Ecto neural progenitor cell (in vitro differentiated cells): ENCODE results near the gene COPS6.

Experiments
- DNase-seq: peaks from one replicate; pipeline ENCODE4 v3.0.0-alpha.2; 2018; ENCODE audit warnings: low spot score

Gene COPS6

DNA sequence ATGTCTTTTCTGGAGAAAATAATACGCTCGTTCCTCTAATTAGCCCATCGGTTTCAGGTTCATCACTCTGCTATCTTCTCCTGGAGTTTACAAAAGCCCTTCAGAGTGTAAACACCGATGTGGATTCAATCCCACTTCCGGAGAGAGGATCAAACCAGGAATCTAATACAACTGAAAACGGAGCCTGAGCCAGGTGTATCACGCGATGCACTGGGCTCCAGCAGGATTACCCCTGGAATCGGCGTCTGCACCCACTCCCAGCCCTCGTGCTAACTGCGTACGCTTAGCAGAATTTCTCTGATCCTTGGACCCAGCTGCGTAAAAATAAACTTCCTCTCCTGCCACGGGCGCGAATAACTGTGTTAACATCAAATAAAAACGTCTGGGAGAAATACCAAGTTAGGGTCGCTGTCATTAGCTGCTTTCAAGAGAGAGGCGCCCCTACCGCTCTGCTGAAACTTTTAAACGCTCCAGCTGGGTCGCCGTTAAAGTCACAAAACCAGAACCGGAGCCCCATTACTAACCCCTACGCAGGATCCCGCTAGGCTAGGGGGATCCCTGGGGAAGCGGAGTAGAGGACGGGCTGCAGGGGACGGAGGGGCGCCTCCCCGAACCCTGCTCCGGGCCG lies 7.7 kb upstream of the COPS6 start:
- DNase-seq: no peak

DNA sequence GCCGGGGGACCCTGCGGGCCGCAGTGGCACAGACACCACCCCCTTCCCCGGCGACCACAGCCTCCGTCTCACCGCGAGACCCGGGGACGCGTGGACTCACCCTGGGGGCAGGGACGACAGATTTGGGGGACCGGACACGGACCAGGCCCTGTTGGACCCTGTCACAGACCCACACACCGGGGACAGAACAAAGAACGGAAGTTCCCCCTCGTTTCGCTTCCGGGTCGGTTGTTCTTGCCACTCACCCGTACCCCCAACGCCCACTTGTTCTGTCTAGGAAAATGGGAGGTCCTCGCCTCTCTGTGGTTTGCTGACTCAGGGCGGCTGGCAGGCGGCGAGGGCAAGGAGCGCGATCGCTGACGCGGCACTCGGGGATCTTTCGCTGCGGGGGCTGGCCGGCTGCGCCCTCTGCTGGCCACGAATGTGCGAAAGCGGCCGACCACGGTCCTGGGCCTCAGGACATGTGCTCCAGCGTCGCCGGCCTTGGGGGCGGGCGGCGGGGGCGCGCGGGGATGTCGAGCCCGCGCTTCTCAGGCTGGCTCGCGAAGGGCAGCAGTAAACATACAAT lies 7.2 kb upstream of the COPS6 start, which contains the start of gene ZNF3:
ZNF3 (minus strand) TSS at position 189 of the 568 bp plus-strand sequence. CDS start 4,366 bp downstream, outside the sequence.
- DNase-seq: peak; percentile 98

DNA sequence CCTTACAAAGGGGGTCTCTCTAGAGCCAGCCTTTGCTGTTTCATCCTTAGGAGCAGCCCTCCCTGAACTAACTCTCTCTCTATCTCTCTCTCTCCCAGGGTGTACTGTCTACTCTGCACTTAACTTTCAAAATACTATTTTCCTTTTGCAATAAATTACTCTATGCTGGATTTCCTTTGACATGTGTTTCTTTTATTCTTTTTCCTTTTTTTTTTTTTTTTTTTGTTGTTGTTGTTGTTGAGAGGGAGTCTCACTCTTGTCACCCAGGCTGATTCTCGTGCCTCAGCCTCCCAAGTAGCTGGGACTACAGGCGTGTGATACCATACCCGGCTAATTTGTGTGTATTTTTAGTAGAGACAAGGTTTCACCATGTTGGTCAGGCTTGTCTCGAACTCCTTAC lies 5.8 kb upstream of the COPS6 start:
- no peak for DNase-seq

DNA sequence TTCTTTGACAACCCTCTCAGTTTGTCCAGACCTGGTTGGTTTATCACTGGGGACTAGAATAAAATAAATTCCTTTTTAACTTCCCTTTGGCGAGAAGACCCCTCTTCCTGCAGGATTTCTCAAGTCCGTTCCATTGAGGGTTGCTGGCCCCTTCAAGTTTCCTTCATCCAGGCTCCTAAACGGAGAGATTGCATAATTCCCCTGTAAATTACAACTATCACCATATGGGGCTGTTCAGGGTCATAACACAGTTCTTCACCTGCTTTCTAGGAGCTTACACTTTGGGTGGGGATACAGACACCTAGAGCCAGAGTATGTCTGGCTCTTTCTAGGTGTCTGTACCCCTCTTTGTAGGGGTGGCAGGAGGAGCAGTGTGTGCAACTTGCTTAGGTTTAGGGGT lies 3.3 kb upstream of the COPS6 start:
- no peak for DNase-seq

DNA sequence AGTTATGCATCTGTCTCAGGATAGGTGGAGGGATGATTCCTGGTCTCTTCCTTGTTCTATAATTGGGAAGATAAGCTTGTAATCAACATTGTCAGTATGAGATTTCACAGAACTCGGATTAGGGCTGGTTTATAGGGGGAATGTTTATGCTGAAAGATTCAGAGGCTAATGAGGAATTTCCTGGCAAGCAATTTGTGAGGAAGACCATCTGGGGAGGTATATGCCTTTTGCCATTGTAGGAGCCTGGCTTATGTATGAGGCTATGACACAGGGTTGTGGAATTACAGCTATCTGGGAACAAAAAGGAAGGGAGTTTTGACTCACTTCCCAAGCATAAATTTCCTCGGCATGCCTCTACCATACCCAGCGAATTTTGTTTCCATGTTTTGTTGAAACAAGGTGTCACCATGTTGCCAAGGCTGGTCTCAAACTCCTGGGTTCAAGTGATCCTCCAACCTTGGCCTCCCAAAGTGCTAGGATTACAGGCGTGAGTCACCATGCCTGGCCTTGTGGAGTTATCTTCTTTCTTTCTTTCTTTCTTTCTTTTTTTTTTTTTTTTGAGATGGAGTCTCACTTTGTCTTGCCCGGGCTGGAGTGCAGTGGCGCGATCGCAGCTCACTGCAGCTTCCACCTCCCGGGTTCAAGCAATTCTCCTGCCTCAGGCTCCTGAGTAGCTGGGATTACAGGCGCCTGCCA lies 1.6 kb upstream of the COPS6 start:
- DNase-seq: no peak

DNA sequence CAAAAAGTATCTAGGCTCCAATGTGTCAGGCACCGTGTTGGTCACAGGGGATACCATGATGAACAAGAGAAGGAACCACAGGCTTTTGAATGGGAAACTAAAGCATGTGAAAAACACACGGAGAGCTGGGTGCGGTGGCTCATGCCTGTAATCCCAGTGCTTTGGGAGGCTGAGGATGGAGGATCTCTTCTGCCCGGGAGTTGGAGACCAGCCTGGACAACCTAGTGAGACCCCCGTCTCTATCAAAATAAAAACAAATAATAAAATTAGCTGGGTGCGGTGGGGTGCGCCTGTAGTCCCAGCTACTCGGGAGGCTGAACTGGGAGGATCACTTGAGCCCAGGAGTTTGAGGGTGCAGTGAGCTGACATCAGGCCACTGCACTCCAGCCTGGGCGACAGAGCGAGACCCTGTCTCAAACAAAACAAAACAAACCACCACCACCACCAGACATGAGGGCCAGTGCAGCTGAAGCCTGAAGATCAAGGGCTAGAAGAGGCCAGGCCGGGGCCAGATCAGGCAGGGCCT lies 611 bp upstream of the COPS6 start:
- no peak for DNase-seq

DNA sequence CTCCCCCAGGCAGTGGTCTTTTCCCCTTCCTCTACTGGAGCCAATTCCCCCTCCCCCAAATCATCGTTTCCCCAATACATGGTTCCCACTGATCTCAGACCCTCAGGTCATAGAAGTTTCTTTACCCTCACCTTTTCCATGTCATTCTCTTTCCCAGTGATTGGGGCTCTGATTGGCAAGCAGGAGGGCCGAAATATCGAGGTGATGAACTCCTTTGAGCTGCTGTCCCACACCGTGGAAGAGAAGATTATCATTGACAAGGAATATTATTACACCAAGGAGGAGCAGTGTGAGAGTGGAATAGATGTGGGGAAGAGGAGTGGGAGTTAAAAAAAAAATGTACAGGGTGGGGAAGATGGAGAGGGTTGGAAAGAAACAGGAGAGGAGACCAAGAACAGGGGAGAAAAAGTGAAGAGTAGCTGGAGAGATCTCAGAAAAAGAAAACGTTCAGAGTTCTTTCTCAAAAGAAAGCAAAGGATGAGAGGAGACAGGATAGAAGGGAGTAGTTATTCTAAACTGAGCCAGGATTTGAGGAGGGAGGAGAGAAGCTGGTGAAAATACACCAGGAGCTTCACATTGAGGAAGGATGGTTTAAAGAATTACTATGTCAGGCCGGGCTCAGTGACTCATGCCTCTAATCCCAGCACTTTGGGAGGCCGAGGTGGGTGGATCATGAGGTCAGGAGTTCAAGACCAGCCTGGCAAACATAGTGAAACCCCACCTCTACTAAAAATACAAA lies 858 bp downstream of the COPS6 start:
- DNase-seq: no peak

DNA sequence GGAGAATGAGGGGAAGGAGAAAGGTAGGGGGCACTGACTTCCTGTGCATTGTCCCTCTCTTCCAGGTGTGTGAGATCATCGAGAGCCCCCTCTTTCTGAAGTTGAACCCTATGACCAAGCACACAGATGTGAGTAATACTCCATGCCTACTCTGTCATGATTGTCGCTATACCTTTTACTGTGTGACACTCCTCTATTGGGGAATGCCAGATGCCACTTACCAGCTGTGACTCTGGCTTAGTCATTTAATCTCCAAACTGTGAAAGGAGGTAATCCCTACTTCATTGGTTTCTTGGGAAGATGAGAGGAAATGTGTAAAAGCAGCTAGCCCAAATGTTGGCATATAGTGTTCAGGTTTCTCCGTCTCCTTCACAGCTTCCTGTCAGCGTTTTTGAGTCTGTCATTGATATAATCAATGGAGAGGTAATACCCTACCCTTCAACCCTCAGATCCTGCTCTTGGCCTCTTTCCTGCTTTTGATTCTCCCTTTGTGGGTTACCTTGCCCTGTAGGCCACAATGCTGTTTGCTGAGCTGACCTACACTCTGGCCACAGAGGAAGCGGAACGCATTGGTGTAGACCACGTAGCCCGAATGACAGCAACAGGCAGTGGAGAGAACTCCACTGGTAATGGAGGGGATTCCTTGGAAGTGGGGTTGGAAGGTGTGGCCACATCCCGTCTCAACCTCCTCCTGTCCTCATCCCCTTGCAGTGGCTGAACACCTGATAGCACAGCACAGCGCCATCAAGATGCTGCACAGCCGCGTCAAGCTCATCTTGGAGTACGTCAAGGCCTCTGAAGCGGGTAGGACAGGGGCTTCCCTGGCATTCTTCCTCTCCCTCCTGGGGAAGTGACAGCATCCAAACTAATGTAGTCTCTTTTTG lies 2.0 kb downstream of the COPS6 start:
- DNase-seq: no peak

DNA sequence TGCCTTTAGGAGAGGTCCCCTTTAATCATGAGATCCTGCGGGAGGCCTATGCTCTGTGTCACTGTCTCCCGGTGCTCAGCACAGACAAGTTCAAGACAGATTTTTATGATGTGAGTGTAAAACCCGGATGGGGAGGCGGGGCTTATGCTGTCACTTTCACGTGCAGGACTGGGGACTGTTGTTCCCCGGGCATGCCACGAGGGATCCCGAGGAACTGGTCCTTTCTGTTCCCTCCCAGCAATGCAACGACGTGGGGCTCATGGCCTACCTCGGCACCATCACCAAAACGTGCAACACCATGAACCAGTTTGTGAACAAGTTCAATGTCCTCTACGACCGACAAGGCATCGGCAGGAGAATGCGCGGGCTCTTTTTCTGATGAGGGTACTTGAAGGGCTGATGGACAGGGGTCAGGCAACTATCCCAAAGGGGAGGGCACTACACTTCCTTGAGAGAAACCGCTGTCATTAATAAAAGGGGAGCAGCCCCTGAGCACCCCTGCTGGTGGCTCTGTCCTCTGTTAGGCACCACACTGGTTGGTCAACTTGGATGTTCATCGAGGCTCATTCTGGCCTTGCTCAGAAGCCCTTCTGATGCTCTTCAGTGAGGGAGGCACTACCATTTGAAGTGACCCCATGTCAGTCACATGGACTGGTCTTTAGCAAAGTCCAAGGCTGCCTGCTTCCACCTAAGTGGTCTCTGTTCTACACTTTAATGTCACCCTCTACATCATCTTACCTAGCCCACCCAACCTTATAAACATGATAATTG lies 2.8 kb downstream of the COPS6 start:
- no peak for DNase-seq

DNA sequence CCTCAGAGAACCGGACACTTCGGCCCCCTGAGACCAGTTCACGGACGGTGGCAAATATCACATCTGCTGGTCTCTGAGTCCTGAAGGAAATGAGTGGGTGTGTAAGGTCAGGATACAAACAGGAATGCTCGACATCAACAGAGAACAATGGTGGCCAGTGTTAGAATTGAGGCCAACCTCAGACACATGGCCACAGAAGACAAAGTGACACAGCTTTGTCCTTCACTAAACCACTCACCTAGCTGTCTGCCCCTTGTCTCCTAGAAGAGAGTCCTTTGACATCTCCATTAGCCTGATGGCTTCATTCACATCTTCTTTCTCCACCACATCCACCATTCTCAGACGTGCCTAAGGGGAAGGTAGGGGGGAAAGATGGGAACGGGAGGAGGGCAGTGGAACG lies 4.3 kb downstream of the COPS6 start:
- no peak for DNase-seq

DNA sequence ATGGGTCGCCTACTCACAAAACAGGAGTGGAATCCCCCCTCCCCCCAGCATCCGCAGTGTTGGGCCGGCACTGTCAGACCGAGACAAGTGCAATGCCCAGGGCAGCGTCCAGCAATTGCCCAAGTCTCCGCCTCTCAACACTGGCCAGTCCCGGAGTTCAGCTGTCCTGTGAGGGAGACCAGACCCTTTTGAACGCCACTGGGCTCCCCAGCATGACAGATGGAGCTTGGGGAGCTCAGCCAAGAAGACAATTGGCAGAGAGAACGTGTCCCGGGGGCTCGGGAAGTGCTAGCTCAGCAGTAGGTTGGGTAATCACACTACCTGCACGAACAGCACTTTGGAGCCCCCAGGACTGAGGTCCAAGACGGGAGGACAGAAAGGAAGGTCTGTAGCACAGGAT lies 4.7 kb downstream of the COPS6 start:
- no peak for DNase-seq

DNA sequence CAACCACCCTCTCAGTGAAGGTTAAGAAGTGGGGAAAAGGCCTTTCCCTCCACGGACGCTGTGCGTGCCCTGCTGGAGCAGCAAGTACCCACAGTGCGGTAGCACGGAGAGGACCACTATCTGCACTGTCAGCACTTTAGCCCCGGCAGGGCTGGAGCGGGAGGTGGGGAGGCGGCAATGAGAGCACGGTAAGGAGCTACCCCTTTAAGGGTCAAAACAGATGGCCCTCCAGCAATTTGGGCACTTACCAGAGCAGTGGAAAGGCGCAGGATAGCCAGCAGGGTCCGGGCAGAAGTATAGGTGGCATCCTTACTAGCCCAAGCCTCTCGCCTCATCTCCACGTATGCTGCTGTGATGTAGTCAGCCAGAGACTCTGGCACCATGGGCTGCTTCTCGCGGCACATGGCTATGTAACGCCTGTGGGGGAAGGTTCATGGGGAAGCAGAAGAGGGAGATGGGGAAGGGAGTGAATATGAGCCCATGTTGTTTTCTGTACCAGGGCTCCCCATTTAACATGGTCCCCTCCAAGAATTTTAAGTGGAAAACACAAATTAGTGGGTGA lies 5.2 kb downstream of the COPS6 start:
- no peak for DNase-seq

DNA sequence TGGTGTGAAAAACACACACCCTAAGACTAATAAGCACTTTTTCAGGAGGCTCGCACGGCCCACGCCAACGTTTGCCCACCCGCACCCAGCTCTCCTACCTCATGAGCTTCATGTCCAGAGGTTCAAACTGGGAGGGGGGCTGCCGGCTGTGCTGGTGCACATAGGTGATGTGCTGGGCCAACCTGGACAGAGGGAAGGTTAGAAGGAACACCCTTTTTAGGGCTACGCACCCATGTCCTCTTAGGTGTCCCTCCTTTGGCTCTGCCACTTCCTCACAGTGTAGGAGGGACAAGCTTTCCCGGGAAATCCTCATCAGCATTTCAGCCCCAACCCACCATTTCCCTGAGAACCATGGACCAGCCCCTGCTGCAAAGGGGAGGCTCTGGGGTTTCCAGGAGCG lies 6.5 kb downstream of the COPS6 start:
- no peak for DNase-seq

DNA sequence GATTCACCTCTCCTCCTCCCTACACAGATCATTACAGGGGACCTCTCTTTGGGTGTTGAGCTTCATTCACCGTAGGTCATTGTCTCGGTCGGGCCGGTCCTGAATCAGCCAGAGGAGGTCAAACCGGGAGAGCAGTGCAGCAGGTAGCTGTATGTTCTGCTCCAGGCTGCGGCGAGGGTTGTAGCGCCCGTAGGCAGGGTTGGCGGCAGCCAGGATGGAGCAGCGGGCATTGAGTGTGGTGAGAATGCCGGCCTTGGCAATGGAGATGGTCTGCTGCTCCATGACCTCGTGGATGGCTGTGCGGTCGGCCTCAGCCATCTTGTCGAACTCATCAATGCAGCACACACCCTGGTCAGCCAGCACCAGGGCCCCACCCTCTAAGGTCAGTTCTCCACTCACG lies 6.9 kb downstream of the COPS6 start:
- DNase-seq: no peak

DNA sequence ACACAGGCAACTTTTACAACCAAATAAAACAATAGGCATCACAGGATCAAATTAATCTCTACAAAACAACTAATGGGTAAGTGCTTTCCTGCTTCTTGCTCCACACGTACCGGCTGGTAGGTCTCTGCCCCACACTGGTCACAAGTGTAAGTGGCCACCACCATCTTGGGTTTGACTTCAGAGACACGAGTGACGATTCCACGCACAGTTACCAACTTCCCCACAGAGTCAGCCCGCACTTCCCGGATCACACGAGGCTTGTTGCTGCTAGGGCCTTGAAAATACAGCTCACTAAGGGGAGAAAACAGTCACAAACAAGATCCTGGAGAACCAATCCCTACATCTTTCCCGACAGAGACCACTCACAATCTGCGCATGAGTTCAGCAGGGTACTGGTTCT lies 10.1 kb downstream of the COPS6 start:
- DNase-seq: no peak

DNA sequence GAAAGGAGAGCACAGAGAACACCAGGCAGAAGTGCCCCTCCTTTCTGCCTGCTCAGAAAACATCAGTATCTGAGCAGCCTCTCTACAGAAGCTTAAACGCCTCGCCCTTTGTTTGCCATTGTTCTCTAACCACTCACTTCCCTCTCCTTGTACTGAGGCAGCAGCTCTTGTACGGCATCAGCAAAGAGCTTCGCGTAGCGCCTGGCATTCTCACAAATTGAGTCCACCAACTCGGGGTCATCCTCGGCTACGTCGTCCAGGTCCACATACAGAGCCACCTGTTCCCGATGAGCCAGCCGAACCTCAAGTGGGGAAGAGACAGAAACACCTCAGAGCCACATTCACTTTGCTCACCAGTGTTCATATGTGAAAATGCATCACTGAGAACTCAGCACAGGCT lies 10.7 kb downstream of the COPS6 start:
- no peak for DNase-seq

DNA sequence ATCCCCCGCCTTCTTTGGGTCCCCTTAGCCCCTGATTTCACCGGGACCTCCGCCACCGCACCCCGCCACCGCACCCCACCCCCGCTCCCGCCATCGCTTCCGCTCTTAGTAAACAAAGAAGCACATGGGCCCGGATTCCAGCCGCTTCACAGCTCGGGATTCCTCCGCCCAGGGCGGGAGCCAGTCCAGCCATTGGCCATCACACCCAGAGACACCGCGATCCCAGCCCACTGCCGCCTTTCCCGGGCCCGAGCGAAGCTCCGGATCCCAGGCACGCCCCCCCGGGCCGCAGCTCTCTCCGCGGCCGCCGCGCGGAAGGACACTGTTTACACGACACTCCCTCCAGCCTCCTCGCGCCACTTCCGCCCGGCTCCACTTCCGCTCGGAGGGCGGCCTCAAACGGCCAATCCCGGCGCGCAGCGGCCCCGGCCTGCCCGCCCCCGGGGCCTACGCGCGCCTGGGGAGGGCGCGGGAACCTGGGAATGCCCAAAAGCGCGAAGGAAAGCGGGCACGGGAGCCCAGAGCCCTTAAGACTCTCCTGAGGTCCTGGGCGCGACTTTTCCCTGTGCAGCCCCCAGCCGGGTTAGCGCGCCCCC lies 11.7 kb downstream of the COPS6 start:
- peak; percentile 97 for DNase-seq

DNA sequence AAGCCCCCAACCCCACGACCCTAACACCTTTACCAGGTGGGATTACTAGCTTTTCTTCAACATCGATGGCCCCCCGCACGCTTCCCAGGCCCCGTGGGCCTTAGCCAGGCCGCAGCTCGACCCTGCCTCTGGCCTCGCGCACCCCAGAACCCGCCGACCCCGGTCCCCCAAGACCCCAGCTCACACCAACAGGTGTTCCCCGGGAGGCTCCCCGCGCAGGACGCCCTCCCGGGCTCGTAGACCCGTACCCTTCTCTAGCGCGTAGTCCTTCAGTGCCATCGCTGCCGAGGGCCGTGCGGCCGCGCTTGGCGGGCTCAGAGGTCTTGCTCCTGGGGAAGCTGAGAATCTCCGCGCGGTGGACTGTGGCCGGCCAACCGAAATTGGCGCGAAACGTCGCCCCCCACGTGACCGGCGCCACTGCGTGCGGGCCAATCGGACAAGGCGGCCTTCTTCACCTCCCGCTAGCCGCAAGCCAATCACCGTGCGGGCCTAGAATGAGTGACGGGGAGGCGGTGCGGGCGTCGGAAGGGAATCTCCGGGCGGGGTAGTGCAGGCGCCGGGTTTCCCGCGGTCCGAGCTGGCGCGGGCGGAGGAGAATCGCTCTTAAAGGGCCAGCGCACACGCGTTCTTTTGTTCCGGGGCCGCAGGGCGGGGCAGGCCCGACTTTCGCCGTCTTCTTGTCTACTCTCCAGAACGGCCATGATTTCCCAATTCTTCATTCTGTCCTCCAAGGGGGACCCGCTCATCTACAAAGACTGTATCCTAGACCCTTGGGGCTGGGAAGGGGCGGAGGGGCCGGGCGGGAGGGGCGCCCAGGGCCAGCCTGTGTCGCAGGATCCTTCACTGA lies 12.5 kb downstream of the COPS6 start, which contains the start of the genes AP4M1 and MCM7:
AP4M1 (plus strand) TSS at position 628 of the 847 bp plus-strand sequence; CDS start at position 700, 72 bp downstream.
MCM7 (minus strand) TSS at position 382 of the 847 bp plus-strand sequence; CDS start at position 279, 103 bp downstream.
- peak; percentile 99 for DNase-seq
